ENCODE data around the gene BGN.

DNA sequence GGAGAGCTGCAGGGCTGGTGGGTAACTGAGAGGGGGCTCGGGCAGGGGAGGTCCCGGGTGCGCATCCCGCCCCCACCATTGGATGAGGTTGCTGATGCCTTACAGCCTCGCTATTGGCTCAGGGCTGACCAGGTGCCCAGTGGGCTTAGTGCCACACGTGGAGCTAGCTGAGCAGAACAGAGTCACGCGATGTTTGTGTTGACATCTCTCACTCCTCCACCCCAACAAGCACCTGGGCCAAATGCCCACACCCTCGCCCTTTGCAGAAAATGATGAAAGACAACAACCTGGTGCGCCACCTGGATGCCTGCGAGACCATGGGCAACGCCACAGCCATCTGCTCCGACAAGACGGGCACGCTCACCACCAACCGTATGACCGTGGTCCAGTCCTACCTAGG, 54.5 kb downstream of the BGN start:
- TF ChIP-seq, protein P1, sequence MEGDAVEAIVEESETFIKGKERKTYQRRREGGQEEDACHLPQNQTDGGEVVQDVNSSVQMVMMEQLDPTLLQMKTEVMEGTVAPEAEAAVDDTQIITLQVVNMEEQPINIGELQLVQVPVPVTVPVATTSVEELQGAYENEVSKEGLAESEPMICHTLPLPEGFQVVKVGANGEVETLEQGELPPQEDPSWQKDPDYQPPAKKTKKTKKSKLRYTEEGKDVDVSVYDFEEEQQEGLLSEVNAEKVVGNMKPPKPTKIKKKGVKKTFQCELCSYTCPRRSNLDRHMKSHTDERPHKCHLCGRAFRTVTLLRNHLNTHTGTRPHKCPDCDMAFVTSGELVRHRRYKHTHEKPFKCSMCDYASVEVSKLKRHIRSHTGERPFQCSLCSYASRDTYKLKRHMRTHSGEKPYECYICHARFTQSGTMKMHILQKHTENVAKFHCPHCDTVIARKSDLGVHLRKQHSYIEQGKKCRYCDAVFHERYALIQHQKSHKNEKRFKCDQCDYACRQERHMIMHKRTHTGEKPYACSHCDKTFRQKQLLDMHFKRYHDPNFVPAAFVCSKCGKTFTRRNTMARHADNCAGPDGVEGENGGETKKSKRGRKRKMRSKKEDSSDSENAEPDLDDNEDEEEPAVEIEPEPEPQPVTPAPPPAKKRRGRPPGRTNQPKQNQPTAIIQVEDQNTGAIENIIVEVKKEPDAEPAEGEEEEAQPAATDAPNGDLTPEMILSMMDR (conservative IDR thresholded peaks at IDR 0.05; ENCODE audit: low read length) = no peak
- TF ChIP-seq EZH2phosphoT487 (IDR thresholded peaks at IDR 0.05; ENCODE audit: borderline replicate concordance, low read depth, low read length) = no peak
